Panc1 (cell line): ENCODE measurements around the gene SH3BP4. TPM values are rescaled to one million over a fixed set of nuclear protein-coding genes. Genes with fewer than 3 reads are reported as not detected.

Source experiments
- ATAC-seq: fragments of 200-7000 bp; cut with Tn5 transposase; 2 replicates; pipeline ENCODE4 v1.9.1; 2020; ENCODE audit warnings: mild to moderate bottlenecking, moderate library complexity
- BruUV-seq: library from RNA; stranded (reverse); fragments of 400-500 nt; replicated peaks from 2 replicates; lab custom pipeline; 2021; lab: Mats Ljungman, UMichigan
- CTCF ChIA-PET: fragments of 300-600 bp; sonication (Branson Sonifier 250); formaldehyde crosslinking; loops from one replicate; lab custom pipeline; 2022; ENCODE audit warnings: antibody characterized with exemption; lab: Charles Lee
- POLR2A ChIA-PET: fragments of 300-600 bp; sonication (Branson Sonifier 250); formaldehyde crosslinking; loops from one replicate; lab custom pipeline; 2022; ENCODE audit warnings: antibody characterized with exemption; lab: Charles Lee
- DNase-seq: peaks from one replicate; pipeline ENCODE4 v3.0.0-alpha.2; 2010; ENCODE audit warnings: low read depth, low spot score
- H3K27ac ChIP-seq: 2 replicates; pipeline ENCODE4 v1.5.1; 2011; ENCODE audit warnings: mild to moderate bottlenecking, low read length, inconsistent platforms
- H3K27me3 ChIP-seq: fragments of 200-500 bp; sonication (Bioruptor generic); 2 replicates; pipeline ENCODE4 v1.6.0; 2014; ENCODE audit warnings: low read length, inconsistent platforms; ENCODE audit not compliant: control insufficient read depth, insufficient read depth
- H3K36me3 ChIP-seq: fragments of 200-500 bp; sonication (Bioruptor generic); 2 replicates; pipeline ENCODE4 v1.5.1; 2014; ENCODE audit warnings: inconsistent platforms, mild to moderate bottlenecking, low read length, moderate library complexity; ENCODE audit not compliant: control insufficient read depth, insufficient read depth
- H3K4me1 ChIP-seq: 2 replicates; pipeline ENCODE4 v1.5.1; 2011; ENCODE audit warnings: inconsistent platforms, mild to moderate bottlenecking, low read length, moderate library complexity; ENCODE audit not compliant: control insufficient read depth, insufficient read depth
- H3K4me3 ChIP-seq, 2 experiments: 2 replicates each; pipeline ENCODE4 v1.5.1; 2011 to 2012; ENCODE audit warnings: low read depth in 2 of 2, low read length in 2 of 2, mild to moderate bottlenecking in 2 of 2, inconsistent platforms in 1 of 2, moderate library complexity in 1 of 2
- H3K9me3 ChIP-seq: fragments of 200-500 bp; sonication (Bioruptor generic); 2 replicates; pipeline ENCODE4 v1.5.1; 2014; ENCODE audit warnings: low read depth, mild to moderate bottlenecking, inconsistent platforms, low read length, moderate library complexity; ENCODE audit not compliant: control insufficient read depth, insufficient read depth
- POLR2AphosphoS5 ChIP-seq: IDR thresholded peaks from 2 replicates; pipeline ENCODE4 v1.6.1; 2012; ENCODE audit warnings: mild to moderate bottlenecking, low read depth, low read length, moderate library complexity
- SIN3A ChIP-seq: IDR thresholded peaks from 2 replicates; pipeline ENCODE4 v1.6.1; 2012; ENCODE audit warnings: low read depth, mild to moderate bottlenecking, low read length, moderate library complexity, borderline replicate concordance; ENCODE audit not compliant: insufficient read depth
- TCF7L2 ChIP-seq: IDR thresholded peaks from 2 replicates; pipeline ENCODE4 v1.6.1; 2011; ENCODE audit warnings: mild to moderate bottlenecking, low read depth, low read length, inconsistent platforms
- in situ Hi-C: cut with HindIII; loops from 2 replicates; pipeline ENCODE4 v1.10.0; 2016; ENCODE audit warnings: low sequenced_read_pairs, low pct_unique_long_range_greater_than_20kb
- intact Hi-C: fragments of 100-400 bp; cut with micrococcal nuclease; formaldehyde crosslinking; loops from one replicate; pipeline ENCODE4 v1.10.0; 2022; ENCODE audit not compliant: unreplicated experiment
- total RNA-seq: library from RNA; stranded (reverse); gene quantifications from one replicate; pipeline ENCODE4 v1.2.1, GENCODE V29; 2021; ENCODE audit not compliant: unreplicated experiment
- TF ChIP-seq, protein P1 (sequence below): fragments of 450-650 bp; IDR thresholded peaks from 2 replicates; pipeline ENCODE4 v1.5.1; 2017; ENCODE audit warnings: mild to moderate bottlenecking

SH3BP4 gene
- total RNA-seq, 1 experiment from 2014 or later = 133 TPM

DNA sequence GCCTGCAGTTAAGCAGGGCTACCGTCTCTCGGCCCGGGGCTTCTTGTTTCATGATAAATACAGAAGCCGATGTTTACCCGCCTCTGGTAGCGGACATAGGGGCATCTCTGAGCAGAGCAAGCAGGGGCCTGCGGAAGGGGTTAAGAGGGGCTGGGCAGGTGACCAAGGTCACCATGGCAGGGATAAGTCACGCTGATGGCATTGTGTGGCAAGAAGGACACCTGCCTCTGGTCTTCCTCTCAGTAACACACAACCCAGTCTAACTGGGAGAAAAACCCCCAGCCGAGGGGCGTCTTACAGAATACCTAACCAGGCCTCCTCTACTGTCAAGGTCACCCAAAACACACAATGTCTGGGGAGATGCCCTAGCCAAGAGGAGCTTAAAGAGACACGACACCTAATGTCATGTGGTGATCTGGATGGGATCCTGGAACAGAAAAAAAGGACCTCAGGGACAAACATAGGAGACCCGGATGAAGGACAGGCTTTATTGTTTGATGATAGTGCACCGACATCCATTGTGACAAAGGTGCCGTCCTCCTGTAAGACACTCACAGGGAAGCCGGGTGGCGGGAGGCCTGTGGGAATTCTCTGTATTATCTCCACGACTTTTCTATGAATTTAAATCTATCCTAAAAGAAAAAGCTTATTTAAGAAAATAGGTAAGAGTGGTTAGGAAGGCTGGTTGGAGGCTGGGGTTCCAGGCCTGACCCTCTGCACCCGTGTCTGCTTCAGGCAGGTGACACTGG, 24.8 kb downstream of the SH3BP4 start:
- in situ Hi-C loops (no loop called here), intact Hi-C loops (no loop called here)
- TF ChIP-seq POLR2AphosphoS5 (0 out of 2 replicates have a peak, but pooled peaks have one; percentile 8), SIN3A (no peak)
- CTCF ChIA-PET = no interaction called here
- ATAC-seq = no peak
- Histone ChIP-seq H3K36me3 (peaks cover 3% of the 10 kb centered on the region; the same call in 1 of the 2 replicates), H3K9me3 (peaks cover 6% of the 10 kb centered on the region; the same call in 1 of the 2 replicates), H3K4me1 (peaks cover 96% of the 10 kb centered on the region), H3K4me3 (peak overlapping the region in 1 of 2 experiments; percentile 20; a peak in 2 of 4 replicates), H3K27me3 (no peaks in the 10 kb centered on the region), H3K27ac (peak overlapping the region; percentile 90)
- no peak for DNase-seq
- no TSS peak for BruUV-seq
- POLR2A ChIA-PET = no interaction called here

DNA sequence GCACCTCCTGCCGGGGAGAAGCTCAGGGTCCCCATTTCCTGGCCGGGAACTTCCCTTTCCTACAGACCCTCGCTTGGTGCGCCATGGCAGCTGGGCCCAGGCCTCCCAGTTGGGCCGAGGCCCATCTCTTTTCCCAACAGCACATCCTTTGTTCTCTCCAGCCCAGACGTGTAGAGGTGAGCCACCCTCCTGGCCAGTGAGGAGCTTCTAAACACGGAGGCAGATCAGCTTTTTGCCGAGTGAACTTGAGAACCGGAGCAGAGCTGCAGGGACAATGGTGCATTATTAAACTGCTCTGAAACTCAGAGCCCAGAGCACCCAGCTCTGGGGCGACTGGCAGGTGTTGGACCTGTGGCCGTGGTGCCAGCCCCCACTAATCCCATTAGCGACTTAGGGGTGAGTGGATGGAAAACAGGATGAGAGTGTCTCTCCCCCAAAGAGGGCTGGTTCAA, 25.4 kb downstream of the SH3BP4 start:
- Histone ChIP-seq H3K27me3 (no peaks in the 10 kb centered on the region), H3K36me3 (peaks cover 3% of the 10 kb centered on the region; the same call in 1 of the 2 replicates), H3K27ac (peak overlapping the region; percentile 90), H3K9me3 (peaks cover 6% of the 10 kb centered on the region; the same call in 1 of the 2 replicates), H3K4me1 (peaks cover 99% of the 10 kb centered on the region), H3K4me3 (peak overlapping the region in 1 of 2 experiments; percentile 20; a peak in 2 of 4 replicates)
- ATAC-seq = no peak
- TF ChIP-seq POLR2AphosphoS5 (0 out of 2 replicates have a peak, but pooled peaks have one; percentile 17), SIN3A (no peak)
- DNase-seq = no peak
- ChIA-PET CTCF (no interaction called here), POLR2A (no interaction called here)
- no TSS peak for BruUV-seq
- in situ Hi-C loops = no loop called here
- intact Hi-C loops = no loop called here

DNA sequence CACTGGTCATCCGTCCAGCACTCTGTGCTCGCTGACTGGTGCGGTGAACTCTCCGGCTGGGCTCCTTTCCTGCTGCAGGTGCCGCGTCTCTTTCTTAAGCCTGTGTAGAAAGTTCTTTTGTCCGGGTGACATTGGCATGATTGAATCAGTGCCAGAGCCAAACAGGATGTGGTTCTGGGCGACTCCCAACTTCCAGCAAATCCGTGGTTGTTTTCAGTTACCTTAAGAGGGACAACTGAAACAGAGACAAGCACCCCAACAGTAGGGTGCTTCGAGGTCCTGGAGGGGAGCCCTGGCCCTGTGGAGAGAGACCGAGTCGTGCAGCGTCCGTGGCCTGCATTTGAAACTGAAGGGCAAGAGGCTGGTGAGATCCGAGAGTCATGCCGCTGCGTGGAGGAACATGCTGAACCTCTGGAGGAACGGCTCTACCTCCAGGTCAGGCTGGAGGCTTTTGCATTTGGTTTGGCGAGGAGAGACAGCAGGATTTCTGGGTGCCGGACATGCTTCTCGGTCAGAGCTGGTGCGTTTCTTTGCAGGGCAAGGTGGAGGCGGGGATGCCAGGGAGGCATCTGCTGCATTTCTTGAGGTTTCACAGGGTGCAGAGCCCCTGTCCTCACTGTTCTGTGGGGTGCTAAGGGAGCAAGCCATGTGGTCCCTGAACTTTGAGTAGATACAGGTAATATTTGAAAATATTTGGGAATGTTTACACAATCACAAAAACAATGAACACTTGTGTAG, 26.8 kb downstream of the SH3BP4 start:
- ATAC-seq = peak; percentile 9
- in situ Hi-C loops = no loop called here
- Histone ChIP-seq H3K4me1 (peaks cover 99% of the 10 kb centered on the region), H3K4me3 (peak overlapping the region; percentile 8 to 49; a peak in 3 of 4 replicates), H3K27me3 (no peaks in the 10 kb centered on the region), H3K9me3 (peaks cover 6% of the 10 kb centered on the region; the same call in 1 of the 2 replicates), H3K27ac (peak overlapping the region; percentile 90), H3K36me3 (peaks cover 3% of the 10 kb centered on the region; the same call in 1 of the 2 replicates)
- POLR2A ChIA-PET = no interaction called here
- intact Hi-C loops = no loop called here
- CTCF ChIA-PET = no interaction called here
- BruUV-seq = no TSS peak
- DNase-seq = no peak
- TF ChIP-seq, protein P1, sequence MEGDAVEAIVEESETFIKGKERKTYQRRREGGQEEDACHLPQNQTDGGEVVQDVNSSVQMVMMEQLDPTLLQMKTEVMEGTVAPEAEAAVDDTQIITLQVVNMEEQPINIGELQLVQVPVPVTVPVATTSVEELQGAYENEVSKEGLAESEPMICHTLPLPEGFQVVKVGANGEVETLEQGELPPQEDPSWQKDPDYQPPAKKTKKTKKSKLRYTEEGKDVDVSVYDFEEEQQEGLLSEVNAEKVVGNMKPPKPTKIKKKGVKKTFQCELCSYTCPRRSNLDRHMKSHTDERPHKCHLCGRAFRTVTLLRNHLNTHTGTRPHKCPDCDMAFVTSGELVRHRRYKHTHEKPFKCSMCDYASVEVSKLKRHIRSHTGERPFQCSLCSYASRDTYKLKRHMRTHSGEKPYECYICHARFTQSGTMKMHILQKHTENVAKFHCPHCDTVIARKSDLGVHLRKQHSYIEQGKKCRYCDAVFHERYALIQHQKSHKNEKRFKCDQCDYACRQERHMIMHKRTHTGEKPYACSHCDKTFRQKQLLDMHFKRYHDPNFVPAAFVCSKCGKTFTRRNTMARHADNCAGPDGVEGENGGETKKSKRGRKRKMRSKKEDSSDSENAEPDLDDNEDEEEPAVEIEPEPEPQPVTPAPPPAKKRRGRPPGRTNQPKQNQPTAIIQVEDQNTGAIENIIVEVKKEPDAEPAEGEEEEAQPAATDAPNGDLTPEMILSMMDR = no peak
- TF ChIP-seq SIN3A = no peak
- no peak for TF ChIP-seq TCF7L2
